ENCODE data around the gene GPR157.
"Not testable (repeated sequence)": the region's sequence is repeated elsewhere in the genome, so short reads cannot be mapped to it uniquely, and the experiment has no call there.

GPR157 gene

DNA sequence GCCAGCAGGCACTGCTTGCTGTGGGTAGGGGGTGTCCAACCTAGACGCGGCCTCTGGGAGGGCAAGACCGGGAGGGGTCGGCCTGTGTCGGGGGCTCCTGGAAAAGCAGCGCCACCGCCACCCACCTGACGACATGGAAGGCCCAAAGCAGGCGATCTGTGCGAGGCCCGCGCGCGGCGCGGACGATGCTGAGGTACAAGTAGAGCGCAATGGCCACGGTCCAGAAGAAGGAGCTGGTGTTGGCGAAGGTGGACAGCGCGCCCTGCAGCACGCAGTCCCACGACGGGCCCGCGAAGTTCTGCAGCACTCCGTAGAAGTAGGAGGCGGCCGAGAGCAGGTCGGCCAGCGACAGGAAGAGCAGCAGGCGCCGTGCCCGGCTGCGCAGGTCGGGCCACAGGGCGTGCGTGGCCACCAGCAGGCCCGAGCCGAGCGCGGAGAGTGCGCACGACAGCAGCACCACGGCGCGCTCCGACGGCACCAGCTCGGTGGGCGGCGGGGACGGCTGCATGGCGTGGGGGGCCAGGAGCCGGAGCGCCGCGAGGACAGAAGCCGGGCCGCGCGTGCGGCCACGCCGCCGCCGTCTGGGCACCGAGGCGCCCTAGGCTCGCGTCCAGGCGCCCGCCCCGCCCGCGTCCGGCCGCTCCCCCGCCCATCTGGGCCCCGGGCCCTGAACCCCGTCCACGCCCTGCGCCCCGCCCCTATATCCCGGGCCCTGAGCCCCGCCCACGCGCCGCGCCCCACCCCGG, at the start of gene GPR157:
TSS of gene GPR157 (minus strand) at position 583 of the 746 bp plus-strand sequence. CDS start at position 508, 75 bp downstream.
- peak; percentile 86 for DNase-seq

- no peak for DNase-seq
Observed at GRCh38 chr1:9174762-9175161, 45.9 kb upstream of the GPR157 start.

DNA sequence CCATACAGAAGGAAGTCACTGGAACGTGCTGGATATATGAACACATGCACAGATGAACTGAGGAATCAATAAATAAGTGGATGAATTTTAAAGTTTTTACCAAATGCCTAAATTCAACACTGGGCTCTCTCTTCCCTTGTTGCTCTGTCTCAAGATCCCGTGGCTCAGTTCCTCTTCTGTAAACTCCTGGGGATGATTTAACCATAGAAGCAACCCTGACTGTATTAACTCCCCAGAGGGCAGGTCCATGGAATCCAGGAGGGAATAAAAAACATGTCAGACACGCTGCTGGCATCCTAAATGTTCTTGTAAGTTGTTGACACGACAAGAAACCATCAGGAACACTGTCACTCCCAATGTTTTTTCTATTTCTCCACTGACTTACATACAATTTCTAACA, 45.3 kb upstream of the GPR157 start:
- no peak for DNase-seq

GRCh38 chr1:9169601-9170137, 40.8 kb upstream of the GPR157 start:
- no peak for DNase-seq

DNA sequence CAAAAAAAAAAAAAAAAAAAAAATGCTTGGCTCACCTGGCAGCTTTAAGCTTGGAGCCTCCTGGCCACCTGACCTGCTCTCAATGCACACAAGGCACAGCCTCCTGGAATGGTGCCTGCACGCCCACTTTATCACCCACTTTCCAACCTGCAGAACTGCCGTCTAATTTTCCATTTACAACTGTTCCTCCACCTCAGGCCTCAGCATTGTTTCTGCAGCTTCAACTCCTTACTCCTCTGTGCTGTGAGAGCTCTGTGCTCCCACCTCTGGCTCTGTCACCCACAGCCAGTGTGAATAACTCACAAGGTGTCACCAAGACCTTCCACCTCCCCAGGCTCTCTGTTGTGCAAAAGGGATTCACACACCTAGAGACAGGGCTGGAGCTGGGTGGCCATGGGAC, 38.7 kb upstream of the GPR157 start:
- no peak for DNase-seq

DNA sequence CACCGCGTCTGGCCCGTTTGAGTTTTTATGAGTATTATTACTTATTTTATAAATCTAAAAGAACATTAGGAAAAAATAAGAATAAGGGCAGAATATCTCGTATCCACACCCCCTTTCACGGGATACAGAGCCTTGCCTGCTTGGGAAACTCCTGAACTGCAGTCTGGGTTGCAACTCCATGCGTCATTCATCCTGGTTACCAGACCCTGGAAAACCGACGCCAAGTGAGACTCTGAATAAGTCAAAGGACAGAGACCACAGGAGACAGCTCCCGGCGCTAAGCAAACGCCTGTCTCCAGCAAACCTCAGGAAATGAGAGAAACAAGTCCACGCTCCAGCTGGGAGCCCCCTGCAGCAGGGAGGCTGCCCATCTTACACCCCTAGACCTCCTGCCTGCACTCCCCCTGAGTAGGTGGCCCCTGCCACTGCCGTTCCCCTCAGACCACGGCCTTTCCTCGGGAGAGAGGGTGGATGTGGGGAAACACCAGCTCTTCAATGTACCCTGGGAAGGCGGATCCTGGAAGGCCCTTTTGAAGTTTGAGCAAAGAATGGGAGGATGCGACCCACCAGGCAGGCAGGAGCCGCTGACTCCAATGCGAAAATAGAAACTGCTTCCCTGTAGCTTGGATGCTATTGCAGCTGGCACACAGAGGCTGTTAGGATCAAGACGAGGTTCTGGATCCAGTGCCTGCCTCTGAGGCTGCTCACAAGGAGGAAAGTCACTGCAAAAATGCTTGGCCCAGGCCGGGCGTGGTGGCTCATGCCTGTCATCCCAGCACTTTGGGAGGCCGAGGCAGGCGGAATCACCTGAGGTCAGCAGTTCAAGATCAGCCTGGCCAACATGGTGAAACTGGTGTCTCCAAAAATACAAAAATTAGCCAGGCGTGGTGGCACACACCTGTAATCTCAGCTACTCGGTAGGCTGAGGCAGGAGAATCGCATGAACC, 37.7 kb upstream of the GPR157 start:
- no peak for DNase-seq

DNA sequence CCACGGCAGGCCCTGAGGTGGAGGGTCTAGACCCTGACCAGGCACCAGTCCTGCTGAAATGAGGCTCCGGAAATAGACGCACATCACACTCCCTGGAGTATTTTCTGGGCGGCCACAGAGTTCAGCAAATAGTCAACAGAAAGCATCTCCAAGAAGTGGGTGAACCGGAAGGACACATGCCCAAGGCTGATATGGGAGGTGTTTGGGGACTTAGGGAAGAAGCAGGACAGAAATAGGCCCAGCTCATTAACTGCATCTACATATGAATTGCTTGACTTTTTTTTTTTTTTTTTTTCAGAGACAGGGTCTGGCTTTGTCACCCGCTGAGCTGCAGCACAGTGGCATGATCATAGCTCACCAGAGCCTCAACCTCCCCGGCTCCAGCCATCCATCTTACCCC, 36.5 kb upstream of the GPR157 start:
- no peak for DNase-seq

- DNase-seq: no peak
Observed at GRCh38 chr1:9164919-9165318, 36.0 kb upstream of the GPR157 start.

- no peak for DNase-seq
Observed at GRCh38 chr1:9164532-9164900, 35.6 kb upstream of the GPR157 start.

GRCh38 chr1:9161963-9162362, 33.1 kb upstream of the GPR157 start:
- no peak for DNase-seq

DNA sequence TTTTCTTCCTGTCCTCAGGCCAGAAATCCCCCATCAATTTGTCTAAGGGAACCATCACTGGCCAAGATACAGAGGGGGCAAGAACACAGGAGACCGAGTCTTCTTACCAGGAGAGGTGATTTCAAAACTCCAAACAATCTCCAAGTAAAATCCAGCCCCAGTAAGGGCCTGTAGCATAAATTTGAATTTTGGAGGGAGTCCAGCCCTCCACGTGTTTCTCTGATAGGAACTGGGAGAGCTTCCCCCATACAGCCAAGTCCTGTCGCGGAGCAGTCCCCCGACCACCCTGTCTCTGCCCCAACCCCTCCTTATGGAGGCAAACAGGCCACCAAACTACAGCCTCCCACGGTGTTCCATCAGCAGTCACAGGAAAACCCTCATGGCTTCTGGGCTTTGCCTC, 32.4 kb upstream of the GPR157 start:
- DNase-seq: no peak

DNA sequence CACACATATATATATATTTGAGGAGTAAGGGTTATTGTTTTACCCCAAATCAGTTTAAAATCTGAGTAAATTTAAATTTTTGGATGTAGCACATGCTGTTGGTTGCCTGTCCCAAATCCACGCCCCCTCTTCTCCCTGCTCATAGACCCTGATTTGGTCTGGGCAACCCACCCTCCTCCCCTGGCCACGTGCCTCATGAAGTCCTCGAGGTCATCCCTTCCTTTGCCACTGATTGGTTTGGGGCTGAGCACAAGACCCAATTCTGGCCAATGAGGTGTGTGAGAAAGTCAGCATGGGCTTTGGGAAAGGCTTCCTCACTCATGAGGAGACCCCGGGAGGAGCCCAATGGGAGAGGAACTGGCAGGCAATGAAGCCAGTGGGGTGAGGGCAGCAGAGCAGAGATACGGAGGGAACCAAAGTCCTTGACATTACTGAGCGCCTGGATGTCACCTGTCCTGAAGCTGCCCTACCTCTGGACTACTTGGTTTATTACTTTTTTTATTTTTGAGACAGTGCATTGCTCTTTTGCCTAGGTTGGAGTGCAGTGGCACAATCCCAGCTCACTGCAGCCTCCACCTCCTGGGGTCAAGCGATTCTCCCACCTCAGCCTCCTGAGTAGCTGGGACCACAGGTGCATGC, 31.3 kb upstream of the GPR157 start:
- DNase-seq: no peak

DNA sequence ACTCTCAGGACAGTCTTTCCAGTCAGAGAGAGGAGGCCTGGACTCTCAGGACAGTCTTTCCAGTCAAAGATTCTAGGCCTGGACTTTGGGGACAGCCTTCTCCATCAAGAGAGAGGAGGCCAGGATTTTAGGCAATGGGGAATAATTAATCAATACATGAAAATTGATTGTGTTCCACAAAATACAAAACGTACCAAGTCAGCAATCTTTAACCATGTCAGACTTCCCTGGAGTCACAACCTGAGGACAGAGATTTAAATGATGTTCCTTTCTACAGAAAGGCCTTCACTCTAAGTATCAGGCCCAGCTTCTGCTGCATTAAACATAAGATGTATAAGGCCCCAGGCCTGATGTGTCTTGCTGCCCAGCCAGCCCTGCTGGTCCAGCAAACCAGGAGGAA, 27.0 kb upstream of the GPR157 start:
- DNase-seq: no peak

DNA sequence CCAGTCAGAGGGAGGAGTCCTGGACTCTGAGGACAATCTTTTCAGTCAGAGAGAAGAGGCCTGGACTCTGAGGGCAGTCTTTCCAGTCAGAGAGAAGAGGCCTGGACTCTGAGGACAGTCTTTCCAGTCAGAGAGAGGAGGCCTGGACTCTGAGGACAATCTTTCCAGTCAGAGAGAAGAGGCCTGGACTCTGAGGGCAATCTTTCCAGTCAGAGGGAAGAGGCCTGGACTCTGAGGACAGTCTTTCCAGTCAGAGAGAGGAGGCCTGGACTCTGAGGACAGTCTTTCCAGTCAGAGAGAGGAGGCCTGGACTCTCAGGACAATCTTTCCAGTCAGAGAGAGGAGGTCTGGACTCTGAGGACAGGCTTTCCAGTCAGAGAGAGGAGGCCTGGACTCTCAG, 26.5 kb upstream of the GPR157 start:
- not testable (repeated sequence) for DNase-seq

DNA sequence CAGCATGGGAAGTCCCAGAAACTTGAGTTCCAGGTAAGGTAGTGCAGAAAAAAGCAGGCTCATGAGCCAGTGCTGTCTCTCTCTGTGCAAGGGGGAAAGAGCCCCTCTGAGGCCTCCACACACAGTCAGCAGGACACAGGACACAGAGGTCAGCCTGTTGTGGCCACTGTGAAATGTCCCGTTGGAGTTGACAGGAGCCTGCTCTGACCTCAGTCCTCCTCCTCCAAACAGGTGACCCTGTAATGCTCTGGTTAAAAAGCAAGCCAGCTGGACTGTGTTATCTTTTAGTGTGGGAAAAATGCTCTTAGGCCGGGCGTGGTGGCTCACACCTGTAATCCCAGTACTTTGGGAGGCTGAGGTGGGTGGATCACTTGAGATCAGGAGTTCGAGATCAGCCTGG, 24.2 kb upstream of the GPR157 start:
- no peak for DNase-seq

DNA sequence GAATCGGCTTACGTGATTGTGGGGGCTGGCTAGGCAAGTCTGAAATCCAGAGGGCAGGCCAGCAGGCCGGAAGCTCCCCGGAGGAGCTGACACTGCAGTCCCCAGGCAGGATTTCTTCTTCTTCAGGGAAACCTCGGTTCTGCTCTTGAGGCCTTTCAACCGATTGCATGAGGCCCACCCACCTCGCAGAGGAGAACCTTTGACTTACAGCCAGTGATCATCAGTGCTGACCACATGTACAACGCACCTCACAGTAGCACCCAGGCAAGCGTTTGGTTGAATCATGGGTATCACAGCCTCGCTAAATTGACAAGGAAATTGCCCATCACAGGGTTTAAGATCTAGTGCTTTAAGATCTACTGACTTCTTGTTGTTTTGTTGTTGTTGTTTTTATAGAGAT, 23.6 kb upstream of the GPR157 start:
- DNase-seq: no peak

GRCh38 chr1:9151328-9151860, 22.5 kb upstream of the GPR157 start:
- no peak for DNase-seq

DNA sequence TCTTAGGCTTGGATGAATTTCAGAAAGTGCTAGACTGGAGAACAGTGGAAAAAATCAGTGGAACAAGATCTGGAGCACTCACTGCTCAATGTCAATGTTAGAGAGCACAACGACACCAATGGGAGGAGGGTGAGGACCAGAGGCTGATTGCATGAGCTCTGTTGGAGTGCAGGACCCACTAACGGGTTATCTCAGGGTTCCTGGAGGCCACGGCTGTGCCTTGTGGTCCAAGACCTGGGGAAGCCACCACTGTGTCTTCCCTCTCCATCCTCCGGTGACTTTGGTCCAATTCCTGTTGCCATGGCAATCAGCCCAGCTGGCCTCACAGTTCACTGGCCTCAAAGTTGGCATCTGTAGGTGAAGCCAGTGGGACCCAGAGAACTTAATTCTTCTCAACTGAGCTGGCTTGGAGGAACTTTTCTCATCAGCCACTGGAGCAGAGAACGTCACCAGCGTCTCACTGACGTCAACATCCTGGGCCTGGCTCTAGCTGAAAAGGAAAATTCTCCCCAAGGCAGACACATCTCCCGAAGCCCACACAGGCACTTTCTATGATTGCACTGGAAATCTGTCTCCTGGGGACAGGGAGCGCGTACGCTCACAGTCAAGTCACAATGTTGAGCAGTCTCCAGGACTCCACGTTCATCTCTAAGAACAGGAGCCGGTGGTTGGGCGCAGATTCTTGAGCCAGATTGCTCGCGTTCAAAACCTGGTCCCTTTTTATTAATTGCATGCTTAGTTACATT, 21.9 kb upstream of the GPR157 start:
- DNase-seq: no peak

- no peak for DNase-seq
Observed at GRCh38 chr1:9149837-9150581, 21.1 kb upstream of the GPR157 start.

DNA sequence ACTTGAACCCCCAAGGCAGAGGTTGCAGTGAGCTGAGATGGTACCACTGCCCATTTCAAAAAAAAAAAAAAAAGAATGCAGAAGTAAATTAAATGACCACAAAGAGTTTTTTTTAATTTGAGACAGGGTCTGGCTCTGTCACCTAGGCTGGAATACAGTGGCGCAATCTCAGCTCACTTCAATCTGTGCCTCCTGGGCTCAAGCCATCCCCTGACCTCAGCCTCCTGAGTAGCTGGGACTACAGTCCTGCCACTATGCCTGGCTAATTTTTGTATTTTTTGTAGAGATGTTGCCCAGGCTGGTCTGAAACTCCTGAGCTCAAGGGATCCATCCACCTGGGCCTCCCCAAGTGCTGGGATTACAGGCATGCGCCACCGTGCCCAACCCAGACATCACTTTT, 20.2 kb upstream of the GPR157 start:
- no peak for DNase-seq

DNA sequence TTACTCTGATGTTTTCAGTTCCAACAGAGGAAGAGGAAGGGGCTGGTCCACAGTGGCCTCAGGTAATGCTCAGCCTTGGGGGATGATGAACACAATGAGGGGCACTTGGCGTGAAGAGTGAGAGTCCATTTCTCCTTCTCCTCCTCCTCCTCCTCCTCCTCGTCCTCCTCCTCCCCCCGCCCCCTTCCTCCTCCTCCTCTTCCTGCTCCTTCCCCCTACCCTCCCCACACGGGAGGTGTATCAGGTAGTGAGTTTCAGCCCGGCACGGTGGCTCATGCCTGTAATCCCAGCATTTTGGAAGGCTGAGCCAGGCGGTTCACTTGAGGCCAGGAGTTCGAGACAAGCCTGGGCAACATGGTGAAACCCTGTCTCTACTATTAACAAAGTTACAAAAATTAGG, 17.3 kb upstream of the GPR157 start:
- no peak for DNase-seq

DNA sequence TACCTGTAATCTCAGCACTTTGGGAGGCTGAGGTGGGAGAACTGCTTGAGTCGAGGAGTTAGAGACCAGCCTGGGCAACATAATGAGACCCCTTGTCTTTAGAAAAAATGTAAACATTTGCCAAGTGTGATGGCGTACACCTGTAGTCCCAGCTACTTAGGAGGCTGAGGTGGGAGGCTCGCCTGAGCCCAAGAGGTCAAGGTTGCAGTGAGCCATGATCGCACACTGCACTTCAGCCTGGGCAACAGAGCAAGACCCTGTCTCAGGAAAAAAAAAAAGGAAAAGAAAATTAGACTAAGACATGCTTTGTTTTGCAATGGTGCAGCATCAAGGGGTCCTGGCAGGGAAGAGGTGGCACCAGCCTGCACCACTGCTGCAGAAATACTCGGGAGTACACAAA, 16.8 kb upstream of the GPR157 start:
- DNase-seq: no peak
